ENCODE results near the gene SLCO3A1.

DNA sequence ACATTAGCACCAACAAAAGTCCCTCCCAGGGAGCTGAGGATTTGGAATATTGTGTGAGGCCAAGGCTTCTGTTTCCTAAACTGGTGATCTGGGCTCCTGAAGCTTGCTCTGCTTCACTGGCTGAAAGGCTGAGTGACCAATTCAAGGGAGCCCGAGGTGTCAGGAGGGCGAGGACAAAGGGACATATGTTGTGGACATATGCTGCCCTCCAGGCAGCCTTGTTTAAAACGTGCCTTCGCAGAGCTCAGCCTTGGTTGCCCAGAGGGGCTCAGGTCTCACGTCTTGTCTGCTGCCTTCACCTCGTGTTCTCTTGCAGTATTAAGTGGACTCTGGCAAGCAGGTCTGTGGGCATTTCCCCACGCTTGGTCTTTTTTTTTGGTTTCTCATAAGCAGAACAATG, 7.0 kb downstream of the SLCO3A1 start:
- TF ChIP-seq, protein P1, sequence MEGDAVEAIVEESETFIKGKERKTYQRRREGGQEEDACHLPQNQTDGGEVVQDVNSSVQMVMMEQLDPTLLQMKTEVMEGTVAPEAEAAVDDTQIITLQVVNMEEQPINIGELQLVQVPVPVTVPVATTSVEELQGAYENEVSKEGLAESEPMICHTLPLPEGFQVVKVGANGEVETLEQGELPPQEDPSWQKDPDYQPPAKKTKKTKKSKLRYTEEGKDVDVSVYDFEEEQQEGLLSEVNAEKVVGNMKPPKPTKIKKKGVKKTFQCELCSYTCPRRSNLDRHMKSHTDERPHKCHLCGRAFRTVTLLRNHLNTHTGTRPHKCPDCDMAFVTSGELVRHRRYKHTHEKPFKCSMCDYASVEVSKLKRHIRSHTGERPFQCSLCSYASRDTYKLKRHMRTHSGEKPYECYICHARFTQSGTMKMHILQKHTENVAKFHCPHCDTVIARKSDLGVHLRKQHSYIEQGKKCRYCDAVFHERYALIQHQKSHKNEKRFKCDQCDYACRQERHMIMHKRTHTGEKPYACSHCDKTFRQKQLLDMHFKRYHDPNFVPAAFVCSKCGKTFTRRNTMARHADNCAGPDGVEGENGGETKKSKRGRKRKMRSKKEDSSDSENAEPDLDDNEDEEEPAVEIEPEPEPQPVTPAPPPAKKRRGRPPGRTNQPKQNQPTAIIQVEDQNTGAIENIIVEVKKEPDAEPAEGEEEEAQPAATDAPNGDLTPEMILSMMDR (IDR thresholded peaks at IDR 0.05) = no peak
- TF ChIP-seq POLR2A (IDR thresholded peaks at IDR 0.05) = no peak
